ENCODE measurements around the gene EYS. TPM values are rescaled to one million over a fixed set of nuclear protein-coding genes. Genes with fewer than 3 reads are reported as not detected.
A peak's percentile ranks its signal among the peaks of the same experiment; 100 is the strongest.
"Not testable (repeated sequence)": the region's sequence is repeated elsewhere in the genome, so short reads cannot be mapped to it uniquely, and the experiment has no call there.

EYS gene
- total RNA-seq, 6 experiments from 2014 or later, result 0.54 to 2.3 (median 0.74) TPM; not detected in 1

DNA sequence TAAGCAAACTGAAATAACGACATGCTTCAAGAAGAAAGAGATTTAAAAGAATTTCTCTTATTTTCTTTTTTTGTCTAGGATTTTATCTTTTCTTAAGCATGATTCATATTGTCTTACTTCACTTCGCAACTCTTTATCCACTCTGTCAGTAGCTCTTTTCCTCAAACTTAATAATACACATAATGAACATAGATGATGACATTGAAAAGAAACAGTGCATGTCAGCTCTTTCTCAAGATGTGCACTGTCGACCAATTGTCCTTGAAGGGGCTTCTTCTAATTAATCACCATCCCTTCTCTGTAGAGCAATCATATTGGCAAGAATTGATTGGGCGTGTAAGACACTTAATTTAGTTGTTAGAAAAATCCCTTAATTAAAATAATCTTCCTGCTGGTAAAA lies 356.5 kb downstream of the EYS start:
- 39% methylated on average over 4 of the region's 4 CpGs for WGBS (ENCODE audit: insufficient coverage, low coverage, low lambda C conversion rate, missing lambda C conversion rate)
- Histone ChIP-seq H3K4me3 (no peak overlapping the region), H3K36me3 (no peaks in the 10 kb centered on the region), H3K9me3 (no peaks in the 10 kb centered on the region), H3K4me1 (no peaks in the 10 kb centered on the region), H3K27ac (no peak overlapping the region), H3K27me3 (no peaks in the 10 kb centered on the region)
- TF ChIP-seq, protein P1, sequence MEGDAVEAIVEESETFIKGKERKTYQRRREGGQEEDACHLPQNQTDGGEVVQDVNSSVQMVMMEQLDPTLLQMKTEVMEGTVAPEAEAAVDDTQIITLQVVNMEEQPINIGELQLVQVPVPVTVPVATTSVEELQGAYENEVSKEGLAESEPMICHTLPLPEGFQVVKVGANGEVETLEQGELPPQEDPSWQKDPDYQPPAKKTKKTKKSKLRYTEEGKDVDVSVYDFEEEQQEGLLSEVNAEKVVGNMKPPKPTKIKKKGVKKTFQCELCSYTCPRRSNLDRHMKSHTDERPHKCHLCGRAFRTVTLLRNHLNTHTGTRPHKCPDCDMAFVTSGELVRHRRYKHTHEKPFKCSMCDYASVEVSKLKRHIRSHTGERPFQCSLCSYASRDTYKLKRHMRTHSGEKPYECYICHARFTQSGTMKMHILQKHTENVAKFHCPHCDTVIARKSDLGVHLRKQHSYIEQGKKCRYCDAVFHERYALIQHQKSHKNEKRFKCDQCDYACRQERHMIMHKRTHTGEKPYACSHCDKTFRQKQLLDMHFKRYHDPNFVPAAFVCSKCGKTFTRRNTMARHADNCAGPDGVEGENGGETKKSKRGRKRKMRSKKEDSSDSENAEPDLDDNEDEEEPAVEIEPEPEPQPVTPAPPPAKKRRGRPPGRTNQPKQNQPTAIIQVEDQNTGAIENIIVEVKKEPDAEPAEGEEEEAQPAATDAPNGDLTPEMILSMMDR (IDR thresholded peaks at IDR 0.05), result no peak
- TF ChIP-seq POLR2A (IDR thresholded peaks at IDR 0.05), result no peak
- DNase-seq (no peak), ATAC-seq (no peak)
- intact Hi-C loops (cut with DNase I), result no loop called here

DNA sequence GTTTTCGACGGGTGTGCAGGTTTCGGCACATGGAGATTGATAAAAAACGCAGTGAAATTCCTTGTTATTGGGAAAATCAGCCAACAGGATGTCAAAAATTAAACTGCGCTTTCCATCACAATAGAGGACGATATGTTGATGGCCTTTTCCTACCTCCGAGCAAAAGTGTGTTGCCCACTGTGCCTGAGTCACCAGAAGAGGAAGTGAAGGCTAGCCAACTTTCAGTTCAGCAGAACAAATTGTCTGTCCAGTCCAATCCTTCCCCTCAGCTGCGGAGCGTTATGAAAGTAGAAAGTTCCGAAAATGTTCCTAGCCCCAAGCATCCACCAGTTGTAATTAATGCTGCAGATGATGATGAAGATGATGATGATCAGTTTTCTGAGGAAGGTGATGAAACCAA lies 404.4 kb downstream of the EYS start:
- 44% methylated on average over 5 of the region's 10 CpGs for WGBS (ENCODE audit: insufficient coverage, low coverage, low lambda C conversion rate, missing lambda C conversion rate)
- H3K27ac ChIP-seq; H3K4me1 ChIP-seq; H3K36me3 ChIP-seq; H3K9me3 ChIP-seq; H3K4me3 ChIP-seq; H3K27me3 ChIP-seq; DNase-seq; intact Hi-C loops (cut with DNase I): not testable (repeated sequence)
- peak; percentile 30 to 40 (median 37) for ATAC-seq

DNA sequence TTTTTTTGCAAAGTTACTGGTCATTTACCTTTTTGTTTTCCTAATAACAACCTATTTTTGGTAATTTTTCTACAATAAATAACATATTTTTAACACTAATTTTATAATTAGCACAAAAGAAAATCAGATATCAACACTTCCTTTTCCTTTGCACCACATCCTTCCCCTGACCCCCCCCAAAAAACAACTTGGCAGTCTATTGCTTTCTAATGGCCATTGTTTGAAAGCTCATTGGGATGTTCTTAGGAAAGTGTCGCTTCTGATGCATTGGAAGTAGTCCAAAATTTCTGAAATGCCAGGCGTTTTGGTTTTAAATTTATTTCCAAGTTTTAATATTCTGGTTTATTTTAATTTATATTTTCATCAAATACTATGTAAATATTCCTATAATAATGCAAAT lies 407.8 kb downstream of the EYS start:
- H3K27me3 ChIP-seq, result no peaks in the 10 kb centered on the region
- WGBS (ENCODE audit: insufficient coverage, low coverage, low lambda C conversion rate, missing lambda C conversion rate), result 35% methylated on average over 2 of the region's 2 CpGs

DNA sequence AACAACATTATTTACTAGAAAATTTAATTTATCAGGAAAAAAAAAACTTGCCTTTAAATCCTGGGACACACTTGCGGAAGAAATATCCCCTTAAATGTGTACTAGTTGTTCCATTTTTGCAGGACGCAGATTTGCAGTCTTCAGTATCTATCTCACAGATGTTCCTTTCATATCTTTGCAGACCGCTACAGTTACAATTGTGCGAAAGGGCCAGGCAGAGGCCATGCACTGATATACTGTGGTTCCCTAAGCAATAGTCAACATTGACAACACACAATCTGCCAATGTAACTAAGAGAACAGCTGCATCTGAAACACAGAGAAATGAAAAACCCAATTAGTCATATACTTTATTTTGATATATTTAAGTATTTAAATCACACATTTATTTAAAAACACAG lies 411.2 kb downstream of the EYS start:
- WGBS (ENCODE audit: insufficient coverage, low coverage, low lambda C conversion rate, missing lambda C conversion rate), result 73% methylated on average over 4 of the region's 4 CpGs
- no peak for ATAC-seq

More for the DNA sequence above, 407.8 kb downstream of the EYS start:
- intact Hi-C loops (cut with DNase I), result no loop called here
- Histone ChIP-seq H3K9me3 (no peaks in the 10 kb centered on the region), H3K36me3 (no peaks in the 10 kb centered on the region), H3K4me3 (no peak overlapping the region), H3K4me1 (no peaks in the 10 kb centered on the region), H3K27ac (no peak overlapping the region)
- TF ChIP-seq, protein P1 (IDR thresholded peaks at IDR 0.05), result no peak
- TF ChIP-seq POLR2A (IDR thresholded peaks at IDR 0.05), result no peak
- ATAC-seq (no peak), DNase-seq (no peak)

DNA sequence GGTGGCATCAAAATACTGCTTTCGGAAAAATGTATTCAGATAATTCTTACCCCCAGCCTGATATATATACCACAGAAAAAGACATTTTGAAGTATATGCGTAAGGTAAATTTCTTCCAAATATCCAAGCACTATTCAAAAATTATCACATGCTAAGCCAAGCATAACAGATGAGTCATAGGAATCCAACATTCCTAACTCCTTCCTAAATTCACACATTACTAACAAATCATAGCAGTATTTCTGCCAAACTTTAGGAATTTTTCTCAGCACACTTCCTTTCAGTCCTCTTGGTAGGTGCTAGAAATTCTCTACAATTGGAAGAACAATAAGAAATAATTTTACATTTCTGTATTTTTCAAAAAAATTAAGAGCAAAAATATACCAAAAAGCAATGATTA lies 417.5 kb downstream of the EYS start:
- Histone ChIP-seq H3K4me1 (no peaks in the 10 kb centered on the region), H3K27me3 (no peaks in the 10 kb centered on the region), H3K36me3 (no peaks in the 10 kb centered on the region), H3K4me3 (no peak overlapping the region), H3K27ac (no peak overlapping the region), H3K9me3 (no peaks in the 10 kb centered on the region)
- TF ChIP-seq POLR2A (IDR thresholded peaks at IDR 0.05), result no peak
- DNase-seq, result no peak
- 63% methylated on average over 2 of the region's 2 CpGs for WGBS (ENCODE audit: insufficient coverage, low coverage, low lambda C conversion rate, missing lambda C conversion rate)
- no peak for ATAC-seq
- intact Hi-C loops (cut with DNase I), result no loop called here

More for the DNA sequence above, 411.2 kb downstream of the EYS start:
- no peak for DNase-seq
- no peak overlapping the region for H3K4me3 ChIP-seq
- no peaks in the 10 kb centered on the region for H3K9me3 ChIP-seq
- no peak overlapping the region for H3K27ac ChIP-seq
- H3K4me1 ChIP-seq, result no peaks in the 10 kb centered on the region
- intact Hi-C loops (cut with DNase I), result no loop called here
- no peaks in the 10 kb centered on the region for H3K36me3 ChIP-seq
- H3K27me3 ChIP-seq, result no peaks in the 10 kb centered on the region
- no peak for TF ChIP-seq POLR2A (IDR thresholded peaks at IDR 0.05)
- TF ChIP-seq, protein P1 (IDR thresholded peaks at IDR 0.05), result no peak

DNA sequence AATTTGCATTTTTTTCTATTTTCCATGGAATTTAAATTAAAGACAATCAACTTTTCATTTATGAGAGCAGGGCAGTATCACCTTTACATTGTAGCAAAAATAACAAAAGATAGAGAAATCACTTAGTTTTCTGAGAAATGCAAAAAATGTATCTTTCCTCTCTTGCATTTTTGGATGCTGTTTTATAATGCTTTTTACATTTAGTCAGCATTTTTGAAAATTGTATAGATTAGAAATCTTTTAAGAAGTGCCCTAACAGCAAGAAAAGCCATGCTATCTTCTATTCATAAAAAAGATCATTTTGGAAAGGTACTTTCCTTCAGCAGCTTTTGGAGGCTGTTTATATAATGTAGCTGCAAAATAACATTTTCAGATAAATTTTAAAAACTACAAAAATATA lies 421.8 kb downstream of the EYS start:
- TF ChIP-seq POLR2A (IDR thresholded peaks at IDR 0.05), result no peak
- TF ChIP-seq, protein P1 (IDR thresholded peaks at IDR 0.05), result no peak
- no peak for ATAC-seq
- intact Hi-C loops (cut with DNase I), result no loop called here
- no peak for DNase-seq
- H3K36me3 ChIP-seq, result no peaks in the 10 kb centered on the region
- no peaks in the 10 kb centered on the region for H3K27me3 ChIP-seq
- no peaks in the 10 kb centered on the region for H3K4me1 ChIP-seq
- no peaks in the 10 kb centered on the region for H3K9me3 ChIP-seq
- H3K27ac ChIP-seq, result no peak overlapping the region
- H3K4me3 ChIP-seq, result no peak overlapping the region
